Measurements from ENCODE around the gene GPD2. TPM values are rescaled to one million over a fixed set of nuclear protein-coding genes. Genes with fewer than 3 reads are reported as not detected.
A peak's percentile ranks its signal among the peaks of the same experiment; 100 is the strongest.

Gene GPD2
- total and polyA plus RNA-seq, 12 donors: 3.7 to 20.9 (median 14.3) TPM

DNA sequence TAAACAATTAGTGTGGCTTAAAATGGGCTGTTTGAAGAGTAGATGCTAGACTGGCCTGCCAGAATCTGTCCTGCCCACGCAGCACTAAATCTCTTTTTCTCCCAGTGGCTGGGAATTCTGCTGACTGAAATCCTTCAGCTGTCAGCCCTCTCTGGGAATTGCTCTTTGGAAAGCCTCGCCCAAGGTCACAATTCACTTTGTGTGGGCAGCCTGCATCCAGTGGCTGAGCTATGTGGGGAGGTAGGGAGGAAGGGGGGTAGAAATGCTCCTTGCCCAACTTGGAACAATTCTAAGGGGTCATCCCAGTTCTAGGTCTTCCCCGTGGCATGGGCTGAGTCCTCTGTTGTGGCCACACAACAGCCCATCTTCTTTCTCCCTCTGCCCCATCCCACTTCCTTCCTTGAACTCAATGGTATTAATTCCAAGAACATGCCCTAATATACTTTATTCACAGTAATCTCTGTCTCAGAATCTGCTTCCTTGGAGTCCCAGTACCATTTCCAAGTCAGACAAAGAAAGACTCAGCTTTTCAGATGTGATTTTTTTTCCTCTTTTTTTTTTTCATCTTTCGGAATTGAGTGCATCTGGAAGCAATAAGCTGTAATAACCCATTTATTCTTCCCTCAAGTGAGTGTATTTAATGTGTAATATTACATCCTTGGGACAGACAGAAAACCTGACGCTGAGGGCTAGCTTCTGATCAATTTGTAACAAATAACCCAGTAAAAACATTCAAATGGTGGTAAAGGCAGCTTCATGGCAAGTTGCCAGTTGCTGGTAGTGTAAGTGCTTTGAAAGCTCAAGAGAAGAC lies 189.4 kb downstream of the GPD2 start:
- TF ChIP-seq, protein P1, sequence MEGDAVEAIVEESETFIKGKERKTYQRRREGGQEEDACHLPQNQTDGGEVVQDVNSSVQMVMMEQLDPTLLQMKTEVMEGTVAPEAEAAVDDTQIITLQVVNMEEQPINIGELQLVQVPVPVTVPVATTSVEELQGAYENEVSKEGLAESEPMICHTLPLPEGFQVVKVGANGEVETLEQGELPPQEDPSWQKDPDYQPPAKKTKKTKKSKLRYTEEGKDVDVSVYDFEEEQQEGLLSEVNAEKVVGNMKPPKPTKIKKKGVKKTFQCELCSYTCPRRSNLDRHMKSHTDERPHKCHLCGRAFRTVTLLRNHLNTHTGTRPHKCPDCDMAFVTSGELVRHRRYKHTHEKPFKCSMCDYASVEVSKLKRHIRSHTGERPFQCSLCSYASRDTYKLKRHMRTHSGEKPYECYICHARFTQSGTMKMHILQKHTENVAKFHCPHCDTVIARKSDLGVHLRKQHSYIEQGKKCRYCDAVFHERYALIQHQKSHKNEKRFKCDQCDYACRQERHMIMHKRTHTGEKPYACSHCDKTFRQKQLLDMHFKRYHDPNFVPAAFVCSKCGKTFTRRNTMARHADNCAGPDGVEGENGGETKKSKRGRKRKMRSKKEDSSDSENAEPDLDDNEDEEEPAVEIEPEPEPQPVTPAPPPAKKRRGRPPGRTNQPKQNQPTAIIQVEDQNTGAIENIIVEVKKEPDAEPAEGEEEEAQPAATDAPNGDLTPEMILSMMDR (IDR thresholded peaks at IDR 0.05): no peak
- 50 to 52% methylated on average over 5 of the region's 5 CpGs for WGBS, 2 donors
- Histone ChIP-seq H3K27me3 (no peaks in the 10 kb centered on the region), H3K27ac (peak overlapping the region in 5 of 10 donors; percentile 31 to 57 (median 53)), H3K9me3 (peaks cover 0 to 16% (median 6%) of the 10 kb centered on the region in 11 donors), H3K4me1 (no peaks in the 10 kb centered on the region), H3K4me3 (no peak overlapping the region), H3K36me3 (no peaks in the 10 kb centered on the region)
- DNase-seq: peak in 1 of 2 donors; percentile 53
- ATAC-seq: peak; percentile 62 to 92 (median 86)
- intact Hi-C loops (cut with DNase I): no loop called here

DNA sequence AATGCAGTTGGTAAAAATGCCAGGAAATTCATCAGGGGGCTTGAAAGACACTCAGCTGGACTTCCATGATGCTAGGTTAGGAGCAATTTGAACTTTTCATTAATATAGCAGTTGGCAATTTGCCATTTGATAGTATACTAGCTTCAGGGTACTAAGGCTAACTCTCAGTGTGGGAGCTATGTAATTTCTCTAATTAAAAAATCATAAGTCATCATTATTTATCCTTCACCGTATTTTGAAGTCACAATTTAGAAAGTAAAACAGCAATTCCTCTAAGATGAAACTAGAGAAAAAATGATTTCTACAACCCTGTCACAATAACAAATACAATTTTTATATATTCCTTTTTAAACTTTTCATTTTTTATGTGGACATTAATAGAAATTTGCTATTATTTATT lies 190.8 kb downstream of the GPD2 start:
- 82 to 87% methylated on average over 1 of the region's 1 CpG for WGBS, 2 donors
- no peaks in the 10 kb centered on the region for H3K36me3 ChIP-seq
- no peak overlapping the region for H3K27ac ChIP-seq
- DNase-seq (no peak), ATAC-seq (no peak)
- no peaks in the 10 kb centered on the region for H3K4me1 ChIP-seq
- intact Hi-C loops (cut with DNase I): no loop called here
- TF ChIP-seq, protein P1 (IDR thresholded peaks at IDR 0.05): no peak
- H3K9me3 ChIP-seq: peaks cover 0 to 16% (median 5%) of the 10 kb centered on the region in 11 donors
- H3K4me3 ChIP-seq: no peak overlapping the region
- H3K27me3 ChIP-seq: no peaks in the 10 kb centered on the region

DNA sequence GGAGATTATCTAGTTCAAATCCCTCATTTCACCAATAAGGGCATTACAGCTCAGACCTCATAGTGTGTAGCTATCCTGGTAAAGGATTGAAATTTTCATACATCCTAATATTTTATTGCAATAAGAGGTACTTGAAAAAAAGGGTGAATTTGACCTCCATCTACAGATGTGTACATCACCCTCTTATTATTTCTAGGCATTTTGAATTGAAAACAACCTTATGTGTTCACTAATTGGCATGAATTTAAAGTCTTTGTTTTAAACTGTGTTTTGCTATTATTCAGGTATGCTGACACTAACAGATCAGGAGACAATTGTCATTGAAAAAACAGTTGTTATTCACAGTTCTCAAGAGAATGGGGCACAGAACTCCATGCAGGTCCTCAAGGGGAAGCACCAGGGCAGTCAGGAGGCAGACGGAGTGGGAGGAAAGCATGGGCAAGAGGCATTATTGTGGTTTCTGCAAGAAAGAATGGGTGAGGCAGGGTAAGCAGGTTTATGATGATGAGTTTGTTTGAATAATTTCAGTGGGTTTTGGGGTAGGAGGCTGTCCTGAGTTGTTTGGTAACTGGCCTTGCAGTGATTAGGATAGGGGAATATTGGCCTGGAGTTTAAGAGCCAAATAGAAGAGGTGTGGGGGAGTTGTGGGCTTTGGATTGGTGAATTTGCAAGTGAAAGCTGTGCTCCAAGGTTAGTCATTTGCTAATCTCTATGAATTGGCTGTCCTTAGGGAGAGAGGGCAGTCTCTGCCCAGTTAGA lies 194.6 kb downstream of the GPD2 start:
- peaks cover 0 to 9% (median 0%) of the 10 kb centered on the region in 7 donors for H3K27me3 ChIP-seq
- intact Hi-C loops (cut with DNase I): no loop called here
- ATAC-seq (no peak), DNase-seq (no peak)
- H3K4me3 ChIP-seq: no peak overlapping the region
- TF ChIP-seq, protein P1 (IDR thresholded peaks at IDR 0.05): no peak
- H3K36me3 ChIP-seq: no peaks in the 10 kb centered on the region
- H3K27ac ChIP-seq: no peak overlapping the region
- H3K9me3 ChIP-seq: no peaks in the 10 kb centered on the region
- H3K4me1 ChIP-seq: no peaks in the 10 kb centered on the region
- WGBS, 2 donors: 58 to 65% methylated on average over 1 of the region's 1 CpG

DNA sequence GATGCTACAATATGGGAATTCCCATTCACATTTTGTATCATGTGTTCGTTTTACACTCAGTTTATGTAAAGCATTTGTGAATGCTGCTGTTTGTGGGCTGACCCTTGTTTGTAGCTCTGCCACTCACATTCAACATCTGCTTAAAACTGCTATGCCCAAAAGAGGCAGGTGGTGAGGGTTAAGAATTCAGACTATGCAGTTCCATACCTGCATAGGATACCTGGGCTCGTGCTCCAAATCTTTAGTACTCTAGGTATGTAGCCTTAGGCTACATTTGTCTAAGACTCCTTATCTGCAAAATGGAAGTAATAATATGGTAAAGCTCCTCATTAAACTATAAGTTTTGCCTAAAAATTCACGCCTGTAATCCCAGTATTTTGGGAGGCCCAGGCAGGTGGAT lies 199.5 kb downstream of the GPD2 start:
- Histone ChIP-seq H3K9me3 (peaks cover 0 to 6% (median 0%) of the 10 kb centered on the region in 11 donors), H3K27ac (no peak overlapping the region), H3K4me1 (no peaks in the 10 kb centered on the region), H3K36me3 (no peaks in the 10 kb centered on the region), H3K4me3 (no peak overlapping the region), H3K27me3 (peaks cover 0 to 9% (median 0%) of the 10 kb centered on the region in 7 donors)
- 78 to 82% methylated on average over 3 of the region's 3 CpGs for WGBS, 2 donors
- DNase-seq (no peak), ATAC-seq (no peak)
- intact Hi-C loops (cut with DNase I): no loop called here
- TF ChIP-seq, protein P1 (IDR thresholded peaks at IDR 0.05): no peak

Other genes starting within 250 kb of the GPD2 start
- gene NR4A2, start 103.7 kb upstream of the GPD2 start, total RNA-seq: 10 to 100 TPM in 2 of 10 donors, 1 to 10 TPM in 8; 1.2 to 31.2 (median 5.3) TPM
- gene NR4A2, start 103.7 kb upstream of the GPD2 start, polyA plus RNA-seq: 1 to 10 TPM; 1.1 to 6.3 TPM